Breast epithelium (tissue), 4 donors: ENCODE data around the gene MGAT5B. TPM values are rescaled to one million over a fixed set of nuclear protein-coding genes. Genes with fewer than 3 reads are reported as not detected.

Experiments
- DNase-seq, 2 donors: peaks; one replicate each; pipeline ENCODE4 v3.0.0-alpha.2; 2019; ENCODE audit warnings: low spot score in 2 of 2
- H3K27ac ChIP-seq, 2 donors: fragments of 200-600 bp; sonication (generic) in 1 of 2; one replicate each; pipeline ENCODE4 v1.5.1; 2016 to 2019; ENCODE audit warnings: mild to moderate bottlenecking in 1 of 2
- H3K27me3 ChIP-seq, 2 donors: fragments of 200-600 bp; sonication (generic) in 1 of 2; one replicate each; pipeline versions ENCODE4 v1.5.1 to v1.6.0; 2017 to 2019; ENCODE audit warnings: control low read depth in 1 of 2, mild to moderate bottlenecking in 1 of 2
- H3K36me3 ChIP-seq: fragments of 200-600 bp; one replicate; pipeline ENCODE4 v1.5.1; 2019
- H3K4me1 ChIP-seq, 2 donors: fragments of 200-600 bp; sonication (generic); one replicate each; pipeline ENCODE4 v1.5.1; 2016 to 2019; ENCODE audit warnings: control low read depth in 1 of 2
- H3K4me3 ChIP-seq, 3 donors: fragments of 200-600 bp; sonication (generic); 1 replicate in 2 of 3; 2 replicates in 1 of 3; pipeline ENCODE4 v1.5.1; 2016 to 2019; ENCODE audit warnings: mild to moderate bottlenecking in 3 of 3, moderate library complexity in 2 of 3
- H3K9me3 ChIP-seq, 2 donors: fragments of 200-600 bp; sonication (generic) in 1 of 2; one replicate each; pipeline ENCODE4 v1.5.1; 2016 to 2019; ENCODE audit warnings: control low read depth in 1 of 2
- CTCF ChIP-seq, 3 donors: fragments of 450-650 bp; IDR thresholded peaks; one replicate each; pipeline ENCODE4 v1.5.1; 2016 to 2017; ENCODE audit warnings: antibody characterized with exemption in 3 of 3, mild to moderate bottlenecking in 3 of 3, moderate library complexity in 3 of 3
- POLR2A ChIP-seq: fragments of 450-650 bp; IDR thresholded peaks from one replicate; pipeline ENCODE4 v1.6.1; 2016; ENCODE audit warnings: antibody characterized with exemption, mild to moderate bottlenecking, moderate library complexity
- POLR2AphosphoS5 ChIP-seq, 3 donors: sonication (generic); formaldehyde crosslinking; IDR thresholded peaks; one replicate each; pipeline ENCODE4 v1.6.1; 2017; ENCODE audit warnings: antibody characterized with exemption in 3 of 3
- intact Hi-C: fragments of 100-400 bp; cut with DNase I; formaldehyde crosslinking; loops from one replicate; pipeline ENCODE4 v1.15.1; 2023; ENCODE audit warnings: low total_unique reads
- total RNA-seq, 3 donors: library from RNA; depleted of rRNA; stranded (reverse); fragments of >200 nt; gene quantifications; one replicate each; pipeline ENCODE4 v1.1.0, GENCODE V29; 2016

Gene MGAT5B
- total RNA-seq, result under 1 TPM in 2 of 3 donors, not detected in 1; 0.32 to 0.33 TPM

GRCh38 chr17:76868176-76868668 is at the start of gene MGAT5B:
Gene MGAT5B (plus strand): TSS chr17:76868404. CDS start chr17:76869030, 626 bp downstream.
- peak; percentile 28 to 66 for DNase-seq
- Histone ChIP-seq H3K27ac (no peak within 1 kb of the TSS), H3K36me3 (no peaks in the 10 kb centered on the region), H3K9me3 (no peaks in the 10 kb centered on the region), H3K4me1 (peaks cover 0 to 3% of the 10 kb centered on the region in 2 donors), H3K4me3 (peak within 1 kb of the TSS; percentile 36 to 67 (median 40)), H3K27me3 (peaks cover 11 to 52% of the 10 kb centered on the region in 2 donors)
- TF ChIP-seq POLR2AphosphoS5 (IDR thresholded peaks at IDR 0.05), result no peak
- no peak for TF ChIP-seq POLR2A
- peak in 2 of 3 donors; percentile 37 to 92 for TF ChIP-seq CTCF (IDR thresholded peaks at IDR 0.05)
- intact Hi-C loops, result loop anchor here (10.0 kb wide), 1 partner anchor 187 kb away; no protein-coding TSS in a partner anchor

- Histone ChIP-seq H3K9me3 (no peaks in the 10 kb centered on the region), H3K4me3 (no peak overlapping the region), H3K27ac (no peak overlapping the region), H3K36me3 (no peaks in the 10 kb centered on the region), H3K27me3 (no peaks in the 10 kb centered on the region), H3K4me1 (no peaks in the 10 kb centered on the region)
- no peak for TF ChIP-seq POLR2AphosphoS5 (IDR thresholded peaks at IDR 0.05)
- TF ChIP-seq CTCF (IDR thresholded peaks at IDR 0.05), result no peak
- no peak for TF ChIP-seq POLR2A
- intact Hi-C loops, result loop anchor here (1.0 kb wide), 1 partner anchor 24 kb away; no protein-coding TSS in a partner anchor
- DNase-seq, result no peak
Observed at GRCh38 chr17:76820039-76820438, 48.2 kb upstream of the MGAT5B start.

GRCh38 chr17:76820561-76820960 is 47.6 kb upstream of the MGAT5B start:
- TF ChIP-seq POLR2AphosphoS5 (IDR thresholded peaks at IDR 0.05), result no peak
- no peak for TF ChIP-seq POLR2A
- no peak for TF ChIP-seq CTCF (IDR thresholded peaks at IDR 0.05)
- no peaks in the 10 kb centered on the region for H3K4me1 ChIP-seq
- no peaks in the 10 kb centered on the region for H3K9me3 ChIP-seq
- no peaks in the 10 kb centered on the region for H3K36me3 ChIP-seq
- no peak for DNase-seq
- no peaks in the 10 kb centered on the region for H3K27me3 ChIP-seq
- intact Hi-C loops, result loop anchor here (1.0 kb wide), 1 partner anchor 24 kb away; no protein-coding TSS in a partner anchor
- no peak overlapping the region for H3K4me3 ChIP-seq
- no peak overlapping the region for H3K27ac ChIP-seq

GRCh38 chr17:76822184-76822778 is 45.9 kb upstream of the MGAT5B start:
- no peak for DNase-seq
- H3K27ac ChIP-seq, result no peak overlapping the region
- no peaks in the 10 kb centered on the region for H3K27me3 ChIP-seq
- no peaks in the 10 kb centered on the region for H3K4me1 ChIP-seq
- no peak overlapping the region for H3K4me3 ChIP-seq
- no peaks in the 10 kb centered on the region for H3K9me3 ChIP-seq
- TF ChIP-seq CTCF (IDR thresholded peaks at IDR 0.05) (no peak), POLR2AphosphoS5 (IDR thresholded peaks at IDR 0.05) (no peak), POLR2A (no peak)
- no peaks in the 10 kb centered on the region for H3K36me3 ChIP-seq
- intact Hi-C loops, result no loop called here

- H3K27ac ChIP-seq, result no peak overlapping the region
- H3K4me3 ChIP-seq, result no peak overlapping the region
- TF ChIP-seq CTCF (IDR thresholded peaks at IDR 0.05), result no peak
- no peak for TF ChIP-seq POLR2A
- TF ChIP-seq POLR2AphosphoS5 (IDR thresholded peaks at IDR 0.05), result no peak
- intact Hi-C loops, result no loop called here
- no peaks in the 10 kb centered on the region for H3K36me3 ChIP-seq
- DNase-seq, result no peak
- no peaks in the 10 kb centered on the region for H3K4me1 ChIP-seq
- H3K27me3 ChIP-seq, result no peaks in the 10 kb centered on the region
- no peaks in the 10 kb centered on the region for H3K9me3 ChIP-seq
Observed at GRCh38 chr17:76824093-76824492, 44.1 kb upstream of the MGAT5B start.
